H1 (cell line): ENCODE measurements around the gene LAMB3. TPM values are rescaled to one million over a fixed set of nuclear protein-coding genes. Genes with fewer than 3 reads are reported as not detected.

Experiments used
- CTCF ChIA-PET: fragments of 300-600 bp; sonication (Branson Sonifier 250); formaldehyde crosslinking; loops from one replicate; lab custom pipeline; 2021; ENCODE audit not compliant: partially characterized antibody; lab: Charles Lee
- POLR2A ChIA-PET: fragments of 300-600 bp; sonication (Branson Sonifier 250); formaldehyde crosslinking; loops from one replicate; lab custom pipeline; 2021; ENCODE audit warnings: inconsistent platforms; ENCODE audit not compliant: partially characterized antibody; lab: Charles Lee
- DNase-seq, 2 experiments: peaks; one replicate each; pipeline versions ENCODE4 v3.0.0 to v3.0.0-alpha.2; 2010 to 2022; ENCODE audit warnings: low spot score in 2 of 2, low read depth in 1 of 2, mixed read lengths in 1 of 2
- FAIRE-seq: peaks from 2 replicates; lab custom pipeline; 2011; peaks lifted over from hg19 to GRCh38; lab: Jason Lieb, UNC
- H2AFZ ChIP-seq: 2 replicates; pipeline ENCODE4 v1.8.1; 2012; ENCODE audit warnings: low read length, inconsistent platforms
- H2AK5ac ChIP-seq: 2 replicates; pipeline ENCODE4 v1.6.1; 2013; ENCODE audit warnings: low read depth, low read length
- H2BK120ac ChIP-seq: replicated peaks from 2 replicates; pipeline ENCODE3; 2013; ENCODE audit warnings: low read depth, low read length, inconsistent platforms
- H2BK12ac ChIP-seq: 2 replicates; pipeline ENCODE4 v1.6.1; 2013; ENCODE audit warnings: low read depth, low read length
- H2BK15ac ChIP-seq: 2 replicates; pipeline ENCODE4 v1.6.1; 2013; ENCODE audit warnings: low read length
- H2BK20ac ChIP-seq: 2 replicates; pipeline ENCODE4 v1.6.1; 2013; ENCODE audit warnings: low read length
- H2BK5ac ChIP-seq: 2 replicates; pipeline ENCODE4 v1.6.1; 2013; ENCODE audit warnings: low read depth, low read length
- H3K14ac ChIP-seq: 2 replicates; pipeline ENCODE4 v1.6.1; 2013; ENCODE audit warnings: inconsistent platforms; ENCODE audit not compliant: insufficient read length
- H3K18ac ChIP-seq: 2 replicates; pipeline ENCODE4 v1.6.1; 2013; ENCODE audit warnings: low read length; ENCODE audit errors: extremely low read depth
- H3K23ac ChIP-seq: 2 replicates; pipeline ENCODE4 v1.6.1; 2013; ENCODE audit warnings: inconsistent platforms; ENCODE audit not compliant: insufficient read length
- H3K23me2 ChIP-seq: 2 replicates; pipeline ENCODE4 v1.6.1; 2013; ENCODE audit warnings: low read depth, low read length
- H3K27ac ChIP-seq: 2 replicates; pipeline ENCODE4 v1.6.1; 2011; ENCODE audit warnings: low read depth, low read length, inconsistent platforms
- H3K27me3 ChIP-seq, 4 experiments: replicated peaks in 1 of 4; 1 replicate in 1 of 4; 2 replicates in 3 of 4; pipeline versions ENCODE4 v1.6.1 to v1.8.1; 2011 to 2013; ENCODE audit warnings: low read length in 3 of 4, mild to moderate bottlenecking in 3 of 4, inconsistent platforms in 2 of 4, mixed read lengths in 2 of 4, moderate library complexity in 1 of 4; ENCODE audit not compliant: control insufficient read depth in 3 of 4, insufficient read depth in 3 of 4; ENCODE audit errors: extremely low read depth in 1 of 4
- H3K36me3 ChIP-seq, 4 experiments: 2 replicates each; pipeline versions ENCODE4 v1.6.1 to v1.8.1; 2011 to 2013; ENCODE audit warnings: mild to moderate bottlenecking in 4 of 4, low read length in 3 of 4, moderate library complexity in 2 of 4, control low read depth in 1 of 4, inconsistent platforms in 1 of 4; ENCODE audit not compliant: insufficient read depth in 4 of 4, control insufficient read depth in 2 of 4
- H3K4ac ChIP-seq: replicated peaks from 2 replicates; pipeline ENCODE3; 2013; ENCODE audit warnings: low read length, low read depth, mixed read lengths, inconsistent platforms; ENCODE audit not compliant: insufficient read length
- H3K4me1 ChIP-seq, 4 experiments: replicated peaks in 1 of 4; 1 replicate in 1 of 4; 2 replicates in 3 of 4; pipeline versions ENCODE4 v1.6.1 to v1.8.1; 2011 to 2013; ENCODE audit warnings: low read length in 3 of 4, inconsistent platforms in 2 of 4, mixed read lengths in 1 of 4; ENCODE audit not compliant: insufficient read depth in 4 of 4, control insufficient read depth in 3 of 4
- H3K4me2 ChIP-seq, 2 experiments: 2 replicates each; pipeline versions ENCODE4 v1.6.1 to v1.8.1; 2011 to 2013; ENCODE audit warnings: low read depth in 2 of 2, low read length in 2 of 2, control low read depth in 1 of 2, inconsistent platforms in 1 of 2, mild to moderate bottlenecking in 1 of 2; ENCODE audit not compliant: insufficient read depth in 1 of 2
- H3K4me3 ChIP-seq, 4 experiments: fragments of 200-600, 300-600 bp in 1 of 4; sonication (generic), shearing (Covaris generic), sonication (Bioruptor Twin) in 1 of 4; 2 replicates each; pipeline versions ENCODE4 v1.5.1 to v1.8.1; 2011 to 2016; ENCODE audit warnings: low read length in 4 of 4, low read depth in 3 of 4, control low read depth in 2 of 4, inconsistent platforms in 2 of 4, mild to moderate bottlenecking in 2 of 4, mixed read lengths in 1 of 4, moderate library complexity in 1 of 4; ENCODE audit not compliant: insufficient read depth in 2 of 4; ENCODE audit errors: extremely low read depth in 1 of 4
- H3K56ac ChIP-seq: replicated peaks from 2 replicates; pipeline ENCODE3; 2013; ENCODE audit warnings: low read depth, mild to moderate bottlenecking, mixed read lengths, low read length, inconsistent platforms; ENCODE audit not compliant: insufficient read length
- H3K79me1 ChIP-seq: 2 replicates; pipeline ENCODE4 v1.6.1; 2013; ENCODE audit warnings: low read depth, low read length, control low read depth
- H3K79me2 ChIP-seq, 2 experiments: 2 replicates each; pipeline versions ENCODE4 v1.6.1 to v1.8.1; 2012 to 2013; ENCODE audit warnings: low read length in 2 of 2, mild to moderate bottlenecking in 2 of 2, inconsistent platforms in 1 of 2; ENCODE audit not compliant: insufficient read depth in 2 of 2, control insufficient read depth in 1 of 2
- H3K9ac ChIP-seq, 4 experiments: replicated peaks in 1 of 4; 1 replicate in 1 of 4; 2 replicates in 3 of 4; pipeline versions ENCODE4 v1.6.1 to v1.8.1; 2011 to 2013; ENCODE audit warnings: low read depth in 3 of 4, low read length in 3 of 4, control low read depth in 2 of 4, mild to moderate bottlenecking in 2 of 4, moderate library complexity in 2 of 4, inconsistent platforms in 1 of 4; ENCODE audit errors: extremely low read depth in 1 of 4
- H3K9me3 ChIP-seq, 2 experiments: 2 replicates each; pipeline versions ENCODE4 v1.6.1 to v1.8.1; 2012 to 2013; ENCODE audit warnings: mild to moderate bottlenecking in 2 of 2, moderate library complexity in 2 of 2, control low read depth in 1 of 2, inconsistent platforms in 1 of 2, low read depth in 1 of 2, low read length in 1 of 2, mixed read lengths in 1 of 2; ENCODE audit not compliant: insufficient read depth in 2 of 2
- H4K20me1 ChIP-seq, 2 experiments: replicated peaks in 1 of 2; 2 replicates each; pipeline versions ENCODE3 to v1.8.1; 2011 to 2013; ENCODE audit warnings: inconsistent platforms in 2 of 2, low read length in 2 of 2, mild to moderate bottlenecking in 1 of 2; ENCODE audit not compliant: insufficient read depth in 2 of 2, control insufficient read depth in 1 of 2
- H4K5ac ChIP-seq: 2 replicates; pipeline ENCODE4 v1.6.1; 2013; ENCODE audit warnings: low read length, low read depth, mixed read lengths, inconsistent platforms; ENCODE audit not compliant: insufficient read length
- H4K8ac ChIP-seq: 2 replicates; pipeline ENCODE4 v1.8.0; 2013; ENCODE audit warnings: mild to moderate bottlenecking, moderate library complexity, low read length, inconsistent platforms; ENCODE audit not compliant: insufficient read depth; ENCODE audit errors: extremely low read depth
- H4K91ac ChIP-seq: replicated peaks from 2 replicates; pipeline ENCODE3; 2013; ENCODE audit warnings: low read length, mixed read lengths, inconsistent platforms; ENCODE audit not compliant: insufficient read length
- WGBS, 2 experiments: shearing (Covaris generic) in 1 of 2; methylation state at CpG; one replicate each; pipeline versions ENCODE4 v1.1.6 to v1.1.7; 2013 to 2015; ENCODE audit warnings: low lambda C conversion rate in 2 of 2, mixed read lengths in 2 of 2, inconsistent platforms in 1 of 2, low coverage in 1 of 2, missing lambda C conversion rate in 1 of 2; ENCODE audit not compliant: insufficient replicate concordance in 2 of 2, insufficient coverage in 1 of 2, insufficient read length in 1 of 2; ENCODE audit errors: extremely low coverage in 1 of 2, missing lambda C conversion rate in 1 of 2; 5-methylcytosine and 5-hydroxymethylcytosine counted together
- polyA plus RNA-seq, 7 experiments: library from polyadenylated mRNA; depleted of rRNA in 3 of 7; stranded (reverse) in 5 of 7; unstranded in 2 of 7; fragments of >200 nt in 5 of 7; fragments of 200-250 nt in 2 of 7; gene quantifications; 1 replicate in 5 of 7; 2 replicates in 1 of 7; 4 replicates in 1 of 7; pipeline versions ENCODE4 v1.2.1 to v1.2.3, GENCODE V29; 2011 to 2013; ENCODE audit warnings: missing spikeins in 2 of 7, mixed read lengths in 2 of 7
- total RNA-seq: library from RNA; stranded (reverse); fragmentation: NEBNext Ultra II Directional; extraction: Animal tissue kit (Norgen Biotek cat#: 25700); gene quantifications from 2 replicates; pipeline ENCODE4 v1.2.1, GENCODE V29; 2021

Gene LAMB3
- total and polyA plus RNA-seq, 2 of the 8 experiments (the other 6 are each of a cell fraction or from before 2014, with no cell fraction given): 0.45 to 0.50 TPM

DNA sequence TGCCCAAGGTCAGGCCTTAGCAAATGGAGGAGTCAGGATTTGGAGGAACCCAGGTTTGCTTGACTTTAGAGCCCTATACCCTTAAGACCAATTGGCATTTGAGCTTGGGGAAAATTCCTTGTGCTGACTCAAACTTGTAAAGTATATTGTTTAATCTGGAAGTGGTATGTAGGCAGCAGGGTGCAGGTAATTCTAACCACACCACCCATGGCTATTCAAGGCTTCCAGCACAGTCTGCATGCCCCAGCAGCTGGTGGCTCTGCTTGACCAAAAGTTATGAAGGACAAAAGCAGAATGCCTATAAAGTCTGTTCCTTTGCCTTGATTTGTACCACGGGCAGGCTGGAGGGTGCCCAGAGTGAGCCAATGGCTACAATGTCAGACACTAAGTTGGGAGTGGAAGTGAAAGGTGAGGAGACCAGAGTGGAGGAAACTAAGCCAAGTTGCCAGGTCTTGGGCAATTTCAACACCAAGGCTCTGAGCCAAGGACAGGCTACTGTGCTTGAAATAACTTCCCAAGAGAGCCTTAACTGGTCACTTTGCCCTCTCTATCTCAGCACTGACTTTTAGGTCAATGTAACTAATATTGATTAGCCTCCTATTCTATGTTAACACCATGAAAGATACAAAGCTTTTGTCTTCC lies 18.3 kb upstream of the LAMB3 start:
- Histone ChIP-seq H3K4me2 (no peak overlapping the region), H4K8ac (no peak overlapping the region), H3K4ac (no peak overlapping the region), H3K14ac (no peak overlapping the region), H4K5ac (no peak overlapping the region), H3K23me2 (peaks cover 5% of the 10 kb centered on the region), H3K4me3 (no peak overlapping the region), H3K56ac (no peak overlapping the region), H2BK12ac (no peak overlapping the region), H3K4me1 (peaks cover 0 to 4% (median 2%) of the 10 kb centered on the region in 4 experiments; a peak in 6 of 7 replicates), H3K9ac (no peak overlapping the region), H3K9me3 (no peaks in the 10 kb centered on the region), H2BK20ac (no peak overlapping the region), H2BK15ac (no peak overlapping the region), H3K18ac (no peak overlapping the region), H4K20me1 (no peaks in the 10 kb centered on the region), H2BK120ac (no peak overlapping the region), H4K91ac (no peak overlapping the region), H3K79me1 (no peaks in the 10 kb centered on the region), H3K36me3 (no peaks in the 10 kb centered on the region), H3K79me2 (no peaks in the 10 kb centered on the region), H2AK5ac (no peak overlapping the region), H3K23ac (no peak overlapping the region), H2AFZ (no peak overlapping the region), H3K27ac (no peak overlapping the region), H2BK5ac (no peak overlapping the region), H3K27me3 (peaks cover 4 to 22% (median 20%) of the 10 kb centered on the region in 4 experiments)
- WGBS, 2 experiments: 92% methylated on average over 1 of the region's 1 CpG; no CpG with 5 or more reads in 1 of the 2 experiments
- FAIRE-seq: no peak
- CTCF ChIA-PET: interaction anchor here (1.2 to 1.7 kb wide), 4 partner anchors 17 to 69 kb away, joined by 3 to 4 read pairs (median 3); no protein-coding TSS in a partner anchor
- POLR2A ChIA-PET: no interaction called here
- no peak for DNase-seq
